Body of pancreas (tissue), 4 donors: Measurements from ENCODE around the gene PPP1R2B. TPM values are rescaled to one million over a fixed set of nuclear protein-coding genes. Genes with fewer than 3 reads are reported as not detected.

ENCODE experiments used
- ATAC-seq: fragments of 150-250 bp; one replicate; pipeline ENCODE4 v1.9.1; 2016
- DNase-seq, 4 donors: peaks; one replicate each; pipeline ENCODE4 v3.0.0-alpha.2; 2019
- H3K27ac ChIP-seq, 4 donors: fragments of 200-600 bp; sonication (generic); 1 replicate in 3 of 4; 2 replicates in 1 of 4; pipeline versions ENCODE4 v1.5.1 to v1.6.1; 2016 to 2019; ENCODE audit warnings: mild to moderate bottlenecking in 1 of 4, mixed read lengths in 1 of 4, moderate library complexity in 1 of 4
- H3K27me3 ChIP-seq, 2 donors: fragments of 200-600 bp; sonication (generic); one replicate each; pipeline ENCODE4 v1.6.0; 2016; ENCODE audit warnings: mild to moderate bottlenecking in 1 of 2
- H3K36me3 ChIP-seq, 2 donors: fragments of 200-600 bp; sonication (generic); replicated peaks in 1 of 2; 2 replicates each; pipeline ENCODE4 v1.5.1; 2016; ENCODE audit warnings: low read depth in 2 of 2; ENCODE audit not compliant: insufficient read depth in 1 of 2
- H3K4me1 ChIP-seq: fragments of 200-600 bp; sonication (generic); one replicate; pipeline ENCODE4 v1.6.0; 2016
- H3K4me3 ChIP-seq, 2 donors: fragments of 200-600 bp; sonication (generic); 1 replicate in 1 of 2; 2 replicates in 1 of 2; pipeline ENCODE4 v1.5.1; 2016 to 2019
- H3K9me3 ChIP-seq, 3 donors: fragments of 200-600 bp; sonication (generic); 1 replicate in 2 of 3; 2 replicates in 1 of 3; pipeline ENCODE4 v1.5.1; 2016
- POLR2A ChIP-seq, 3 donors: fragments of 450-650 bp; IDR thresholded peaks; one replicate each; pipeline ENCODE4 v1.6.1; 2016; ENCODE audit warnings: antibody characterized with exemption in 3 of 3, mild to moderate bottlenecking in 2 of 3
- WGBS, 2 donors: methylation state at CpG; one replicate each; pipeline ENCODE4 v1.1.5; 2017; 5-methylcytosine and 5-hydroxymethylcytosine counted together
- intact Hi-C: fragments of 100-400 bp; cut with DNase I; formaldehyde crosslinking; loops from one replicate; pipeline ENCODE4 v1.15.1; 2023
- total RNA-seq, 2 donors: library from RNA; depleted of rRNA; stranded (reverse); fragments of >200 nt; gene quantifications; one replicate each; pipeline ENCODE4 v1.1.0, GENCODE V29; 2016
- TF ChIP-seq, protein P1 (sequence below), 7 experiments: fragments of 450-650 bp in 4 of 7; fragments of 200-600 bp in 3 of 7; sonication (generic) in 3 of 7; IDR thresholded peaks; one replicate each; pipeline ENCODE4 v1.5.1; 2016 to 2019; ENCODE audit warnings: antibody characterized with exemption in 7 of 7

The PPP1R2B gene
- total RNA-seq, 2 donors from 2014 or later: not detected

DNA sequence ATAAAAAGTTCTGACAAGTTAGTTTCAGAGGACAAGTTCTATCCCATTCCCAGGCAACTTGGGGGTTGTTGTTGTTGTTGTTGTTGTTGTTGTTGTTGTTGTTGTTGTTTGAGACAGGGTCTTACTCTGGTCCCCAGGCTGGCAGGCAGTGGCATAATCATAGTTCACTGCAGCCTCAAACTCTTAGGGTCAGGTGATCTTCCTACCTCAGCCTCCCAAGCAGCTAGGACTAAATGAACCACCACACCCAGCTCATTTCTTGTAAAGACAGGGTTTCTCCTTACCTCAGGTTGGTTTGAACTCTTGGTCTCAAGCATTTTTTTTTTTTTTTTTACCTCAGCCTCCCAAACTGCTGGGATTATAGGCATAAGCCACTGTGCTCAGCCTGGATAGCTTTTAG, 15.3 kb downstream of the PPP1R2B start:
- no peaks in the 10 kb centered on the region for H3K9me3 ChIP-seq
- no peaks in the 10 kb centered on the region for H3K27me3 ChIP-seq
- TF ChIP-seq POLR2A (IDR thresholded peaks at IDR 0.05): no peak
- TF ChIP-seq, protein P1, sequence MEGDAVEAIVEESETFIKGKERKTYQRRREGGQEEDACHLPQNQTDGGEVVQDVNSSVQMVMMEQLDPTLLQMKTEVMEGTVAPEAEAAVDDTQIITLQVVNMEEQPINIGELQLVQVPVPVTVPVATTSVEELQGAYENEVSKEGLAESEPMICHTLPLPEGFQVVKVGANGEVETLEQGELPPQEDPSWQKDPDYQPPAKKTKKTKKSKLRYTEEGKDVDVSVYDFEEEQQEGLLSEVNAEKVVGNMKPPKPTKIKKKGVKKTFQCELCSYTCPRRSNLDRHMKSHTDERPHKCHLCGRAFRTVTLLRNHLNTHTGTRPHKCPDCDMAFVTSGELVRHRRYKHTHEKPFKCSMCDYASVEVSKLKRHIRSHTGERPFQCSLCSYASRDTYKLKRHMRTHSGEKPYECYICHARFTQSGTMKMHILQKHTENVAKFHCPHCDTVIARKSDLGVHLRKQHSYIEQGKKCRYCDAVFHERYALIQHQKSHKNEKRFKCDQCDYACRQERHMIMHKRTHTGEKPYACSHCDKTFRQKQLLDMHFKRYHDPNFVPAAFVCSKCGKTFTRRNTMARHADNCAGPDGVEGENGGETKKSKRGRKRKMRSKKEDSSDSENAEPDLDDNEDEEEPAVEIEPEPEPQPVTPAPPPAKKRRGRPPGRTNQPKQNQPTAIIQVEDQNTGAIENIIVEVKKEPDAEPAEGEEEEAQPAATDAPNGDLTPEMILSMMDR (IDR thresholded peaks at IDR 0.05): no peak
- ATAC-seq: no peak
- intact Hi-C loops: no loop called here
- H3K36me3 ChIP-seq: no peaks in the 10 kb centered on the region
- H3K4me1 ChIP-seq: no peaks in the 10 kb centered on the region
- no peak overlapping the region for H3K4me3 ChIP-seq
- no peak for DNase-seq
- H3K27ac ChIP-seq: no peak overlapping the region

DNA sequence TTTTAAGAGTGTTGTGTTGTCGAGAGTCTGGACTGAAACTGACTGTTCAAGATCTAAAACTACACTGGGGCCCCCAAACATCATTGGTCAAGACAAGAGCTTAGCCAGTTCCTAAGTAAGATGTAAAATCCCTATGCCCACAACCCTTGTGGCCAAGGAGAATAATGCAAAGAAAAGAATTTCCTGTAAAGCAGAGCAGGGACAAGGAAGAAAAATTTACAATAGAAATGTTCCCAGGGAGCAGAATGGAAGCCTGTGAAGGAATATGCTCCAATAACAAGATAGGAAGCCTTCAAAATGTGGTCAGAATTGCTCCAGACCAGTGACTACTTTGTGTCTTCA, 20.4 kb downstream of the PPP1R2B start:
- intact Hi-C loops: no loop called here
- Histone ChIP-seq H3K4me1 (no peaks in the 10 kb centered on the region), H3K9me3 (no peaks in the 10 kb centered on the region), H3K4me3 (no peak overlapping the region), H3K36me3 (no peaks in the 10 kb centered on the region), H3K27ac (no peak overlapping the region), H3K27me3 (no peaks in the 10 kb centered on the region)
- DNase-seq (no peak), ATAC-seq (no peak)
- TF ChIP-seq, protein P1 (IDR thresholded peaks at IDR 0.05): no peak
- TF ChIP-seq POLR2A (IDR thresholded peaks at IDR 0.05): no peak
- 53 to 76% methylated on average over 1 of the region's 1 CpG for WGBS, 2 donors

DNA sequence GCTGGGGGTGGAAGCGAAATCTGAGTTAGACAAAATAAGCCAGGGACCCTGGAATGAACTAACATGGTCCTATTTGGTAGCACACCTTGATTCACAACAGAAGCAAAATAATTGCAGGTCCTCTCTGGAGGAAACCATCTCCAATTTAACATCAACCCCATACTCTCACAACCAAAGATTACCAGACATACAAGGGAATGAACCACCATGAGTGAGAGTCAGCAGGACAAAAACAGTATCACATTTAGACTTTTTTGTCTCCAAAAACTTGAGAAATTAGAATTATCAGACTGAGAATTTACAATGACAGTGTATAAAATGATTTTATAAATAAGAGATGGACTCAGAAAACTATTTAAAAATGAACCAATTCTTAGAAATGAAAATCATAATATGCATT, 21.1 kb downstream of the PPP1R2B start:
- H3K36me3 ChIP-seq: no peaks in the 10 kb centered on the region
- TF ChIP-seq, protein P1 (IDR thresholded peaks at IDR 0.05): no peak
- TF ChIP-seq POLR2A (IDR thresholded peaks at IDR 0.05): no peak
- no peak overlapping the region for H3K27ac ChIP-seq
- no peaks in the 10 kb centered on the region for H3K9me3 ChIP-seq
- no peaks in the 10 kb centered on the region for H3K27me3 ChIP-seq
- 58 to 63% methylated on average over 1 of the region's 1 CpG for WGBS, 2 donors
- H3K4me3 ChIP-seq: no peak overlapping the region
- intact Hi-C loops: no loop called here
- DNase-seq (no peak), ATAC-seq (no peak)
- no peaks in the 10 kb centered on the region for H3K4me1 ChIP-seq

DNA sequence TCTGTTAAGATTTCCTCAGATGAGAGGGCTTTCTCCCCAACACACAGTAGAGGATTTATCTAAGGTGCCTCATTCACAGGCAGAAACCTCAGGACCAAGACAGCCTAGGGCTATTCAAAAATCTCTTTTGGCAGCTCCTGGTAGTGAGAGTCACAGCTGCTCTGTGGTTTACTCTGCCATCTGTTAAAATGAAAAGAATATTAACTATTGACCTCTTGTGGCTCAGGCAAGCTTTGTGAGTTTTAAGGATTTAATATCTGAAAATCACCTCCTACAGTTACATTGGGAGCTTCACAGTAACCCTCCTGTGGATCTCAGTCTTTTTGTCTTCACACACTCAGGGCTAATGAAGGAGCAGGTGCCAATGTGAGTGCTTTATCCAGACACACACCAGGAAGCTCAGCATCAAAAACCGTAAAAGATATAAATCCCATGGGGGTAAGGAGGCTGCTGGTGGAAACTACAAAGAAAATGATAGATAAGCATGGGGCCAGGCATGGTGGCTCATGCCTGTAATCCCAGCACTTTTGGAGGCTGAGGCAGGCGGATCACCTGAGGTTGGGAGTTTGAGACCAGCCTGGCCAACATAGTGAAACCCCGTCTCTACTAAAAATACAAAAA, 29.7 kb downstream of the PPP1R2B start:
- H3K4me1 ChIP-seq: no peaks in the 10 kb centered on the region
- 72 to 78% methylated on average over 3 of the region's 3 CpGs for WGBS, 2 donors
- ATAC-seq (no peak), DNase-seq (no peak)
- no peaks in the 10 kb centered on the region for H3K9me3 ChIP-seq
- no peak for TF ChIP-seq POLR2A (IDR thresholded peaks at IDR 0.05)
- TF ChIP-seq, protein P1 (IDR thresholded peaks at IDR 0.05): no peak
- H3K27me3 ChIP-seq: no peaks in the 10 kb centered on the region
- no peak overlapping the region for H3K4me3 ChIP-seq
- H3K27ac ChIP-seq: no peak overlapping the region
- no peaks in the 10 kb centered on the region for H3K36me3 ChIP-seq
- intact Hi-C loops: no loop called here

DNA sequence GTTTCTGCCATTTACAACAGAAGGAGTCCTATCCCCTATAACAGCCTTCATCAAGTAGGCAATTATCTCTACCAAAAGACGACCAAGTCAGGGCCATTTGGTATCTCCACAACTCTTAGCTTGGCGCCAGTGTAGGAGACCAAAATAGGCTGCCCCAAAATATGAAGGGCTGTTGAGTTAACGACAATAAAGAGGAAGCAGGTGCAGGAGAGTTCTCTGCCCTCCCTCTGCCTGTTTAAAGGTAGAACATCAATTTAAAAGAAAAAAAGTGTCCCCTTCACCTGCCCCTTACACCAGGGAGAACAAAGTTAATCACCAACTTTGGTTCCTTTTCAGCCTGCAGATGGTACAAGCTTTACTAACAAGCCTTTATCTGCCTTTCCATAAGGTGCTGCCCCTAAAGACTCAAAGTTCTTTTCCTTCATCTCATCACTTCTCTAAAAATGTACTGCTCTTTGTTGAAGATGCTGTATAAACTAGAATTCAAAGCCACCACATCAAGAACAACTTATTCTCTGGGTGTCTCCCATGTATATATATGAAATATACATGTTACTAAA, 33.3 kb downstream of the PPP1R2B start:
- no peak for ATAC-seq
- Histone ChIP-seq H3K4me3 (no peak overlapping the region), H3K27ac (no peak overlapping the region), H3K9me3 (no peaks in the 10 kb centered on the region), H3K27me3 (no peaks in the 10 kb centered on the region), H3K4me1 (no peaks in the 10 kb centered on the region), H3K36me3 (no peaks in the 10 kb centered on the region)
- no peak for DNase-seq
- TF ChIP-seq POLR2A (IDR thresholded peaks at IDR 0.05): no peak
- TF ChIP-seq, protein P1 (IDR thresholded peaks at IDR 0.05): no peak
- intact Hi-C loops: no loop called here
- WGBS, 2 donors: 42 to 52% methylated on average over 3 of the region's 3 CpGs
